Measurements from ENCODE around the gene SLCO1C1.

The SLCO1C1 gene

DNA sequence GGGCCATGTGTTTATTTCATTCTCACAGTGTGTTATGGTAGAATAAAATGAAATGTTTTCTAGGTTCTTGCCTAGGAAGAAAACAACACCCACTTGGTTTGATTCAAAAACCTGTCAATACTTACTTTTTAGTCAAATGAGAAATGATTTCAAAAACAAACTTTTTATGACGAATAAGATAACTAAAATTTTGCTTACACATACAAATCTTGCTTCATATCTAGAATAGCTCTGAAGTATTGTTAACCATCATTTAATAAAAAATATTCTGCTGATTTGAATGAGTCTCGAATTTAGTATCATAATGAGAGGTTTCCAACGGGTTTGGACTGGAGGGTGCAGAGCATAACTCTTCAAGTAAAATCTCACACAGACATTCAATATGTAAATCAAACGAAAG is 23.2 kb downstream of the SLCO1C1 start:
- H3K4me3 ChIP-seq (ENCODE audit: control insufficient read depth, low read depth, low read length), result no peak overlapping the region
- no peak for DNase-seq (ENCODE audit: low read depth)
- TF ChIP-seq, protein P1, sequence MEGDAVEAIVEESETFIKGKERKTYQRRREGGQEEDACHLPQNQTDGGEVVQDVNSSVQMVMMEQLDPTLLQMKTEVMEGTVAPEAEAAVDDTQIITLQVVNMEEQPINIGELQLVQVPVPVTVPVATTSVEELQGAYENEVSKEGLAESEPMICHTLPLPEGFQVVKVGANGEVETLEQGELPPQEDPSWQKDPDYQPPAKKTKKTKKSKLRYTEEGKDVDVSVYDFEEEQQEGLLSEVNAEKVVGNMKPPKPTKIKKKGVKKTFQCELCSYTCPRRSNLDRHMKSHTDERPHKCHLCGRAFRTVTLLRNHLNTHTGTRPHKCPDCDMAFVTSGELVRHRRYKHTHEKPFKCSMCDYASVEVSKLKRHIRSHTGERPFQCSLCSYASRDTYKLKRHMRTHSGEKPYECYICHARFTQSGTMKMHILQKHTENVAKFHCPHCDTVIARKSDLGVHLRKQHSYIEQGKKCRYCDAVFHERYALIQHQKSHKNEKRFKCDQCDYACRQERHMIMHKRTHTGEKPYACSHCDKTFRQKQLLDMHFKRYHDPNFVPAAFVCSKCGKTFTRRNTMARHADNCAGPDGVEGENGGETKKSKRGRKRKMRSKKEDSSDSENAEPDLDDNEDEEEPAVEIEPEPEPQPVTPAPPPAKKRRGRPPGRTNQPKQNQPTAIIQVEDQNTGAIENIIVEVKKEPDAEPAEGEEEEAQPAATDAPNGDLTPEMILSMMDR (IDR thresholded peaks at IDR 0.05; ENCODE audit: control insufficient read depth, insufficient read depth, low read depth, low read length, missing control alignments), result no peak

DNA sequence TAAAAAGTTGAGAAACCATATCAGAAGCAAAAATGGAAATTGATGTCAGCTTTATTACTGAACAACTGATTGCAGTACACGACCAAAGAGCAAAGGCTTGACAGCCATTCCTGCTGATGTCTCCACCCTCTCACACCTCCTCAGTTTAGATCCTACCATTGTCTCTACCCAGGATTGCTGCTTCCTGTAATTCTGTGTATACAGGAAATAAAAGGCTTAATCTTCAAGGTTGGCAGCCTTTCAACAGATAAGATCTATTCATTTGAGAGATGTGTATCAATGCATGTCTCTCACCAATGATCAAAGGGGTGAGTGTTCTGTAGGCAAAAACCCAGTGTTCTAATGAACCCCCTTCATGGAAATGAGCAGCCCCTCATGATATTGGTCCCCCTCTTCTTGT is 27.0 kb downstream of the SLCO1C1 start:
- TF ChIP-seq, protein P1 (IDR thresholded peaks at IDR 0.05; ENCODE audit: control insufficient read depth, insufficient read depth, low read depth, low read length, missing control alignments), result no peak
- no peak for DNase-seq (ENCODE audit: low read depth)
- no peak overlapping the region for H3K4me3 ChIP-seq (ENCODE audit: control insufficient read depth, low read depth, low read length)

DNA sequence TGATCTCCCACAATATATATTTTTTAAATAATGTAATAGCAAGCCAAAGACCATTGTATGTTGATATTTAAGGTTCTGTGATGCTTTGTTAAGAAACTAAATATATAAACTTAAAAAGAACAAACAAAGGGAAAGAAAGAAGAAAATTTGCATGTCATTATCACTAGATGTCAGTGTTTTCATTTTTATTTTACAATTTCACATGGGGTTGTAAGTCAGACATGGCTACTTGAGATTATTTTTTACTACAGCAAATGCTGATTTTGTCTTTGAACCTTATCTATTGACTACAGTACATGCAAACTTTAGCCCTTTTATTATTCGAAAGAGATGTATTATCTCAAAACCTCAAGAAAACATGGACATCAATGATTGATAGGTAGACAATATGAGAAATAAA is 36.1 kb downstream of the SLCO1C1 start:
- DNase-seq (ENCODE audit: low read depth), result no peak
- H3K4me3 ChIP-seq (ENCODE audit: control insufficient read depth, low read depth, low read length), result no peak overlapping the region
- TF ChIP-seq, protein P1 (IDR thresholded peaks at IDR 0.05; ENCODE audit: control insufficient read depth, insufficient read depth, low read depth, low read length, missing control alignments), result no peak

DNA sequence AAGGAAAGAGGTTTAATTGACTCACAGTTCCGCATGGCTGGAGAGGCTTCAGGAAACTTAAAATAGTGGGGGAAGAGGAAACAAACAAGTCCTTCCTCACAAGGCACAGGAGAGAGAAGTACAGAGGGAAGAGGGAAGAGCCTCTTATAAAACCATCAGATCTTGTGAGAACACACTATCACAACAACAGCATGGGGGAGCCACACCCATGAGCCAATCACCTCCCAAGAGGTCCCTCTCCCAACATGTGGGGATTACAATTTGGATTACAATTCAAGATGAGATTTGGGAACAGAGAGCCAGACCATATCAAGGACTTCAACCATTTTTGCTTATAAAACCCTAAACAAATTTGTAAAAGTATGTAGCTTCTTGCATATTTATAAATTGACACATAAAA is 45.8 kb downstream of the SLCO1C1 start:
- H3K4me3 ChIP-seq (ENCODE audit: control insufficient read depth, low read depth, low read length), result no peak overlapping the region

DNA sequence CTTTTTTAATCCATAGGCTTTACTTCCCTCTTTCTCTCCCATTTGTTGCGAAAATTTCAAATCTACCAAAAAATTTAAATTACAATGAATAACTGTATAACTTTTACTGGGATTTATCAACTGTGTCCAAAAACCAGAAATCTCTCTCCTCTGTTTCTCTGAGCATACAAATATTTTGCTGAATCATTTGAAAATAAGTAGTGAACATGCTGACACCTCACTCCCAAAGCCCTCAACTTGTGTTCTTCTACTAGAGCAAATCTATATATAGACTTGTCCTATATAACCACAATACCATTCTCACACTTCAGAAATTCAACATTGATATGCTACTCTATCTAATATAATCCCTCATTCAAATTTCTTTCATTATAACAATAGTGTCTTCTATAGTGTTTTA is 53.1 kb downstream of the SLCO1C1 start:
- DNase-seq (ENCODE audit: low read depth), result no peak
- H3K4me3 ChIP-seq (ENCODE audit: control insufficient read depth, low read depth, low read length), result no peak overlapping the region
- TF ChIP-seq, protein P1 (IDR thresholded peaks at IDR 0.05; ENCODE audit: control insufficient read depth, insufficient read depth, low read depth, low read length, missing control alignments), result no peak

More for the DNA sequence above, 45.8 kb downstream of the SLCO1C1 start:
- DNase-seq (ENCODE audit: low read depth), result no peak
- TF ChIP-seq, protein P1 (IDR thresholded peaks at IDR 0.05; ENCODE audit: control insufficient read depth, insufficient read depth, low read depth, low read length, missing control alignments), result no peak

DNA sequence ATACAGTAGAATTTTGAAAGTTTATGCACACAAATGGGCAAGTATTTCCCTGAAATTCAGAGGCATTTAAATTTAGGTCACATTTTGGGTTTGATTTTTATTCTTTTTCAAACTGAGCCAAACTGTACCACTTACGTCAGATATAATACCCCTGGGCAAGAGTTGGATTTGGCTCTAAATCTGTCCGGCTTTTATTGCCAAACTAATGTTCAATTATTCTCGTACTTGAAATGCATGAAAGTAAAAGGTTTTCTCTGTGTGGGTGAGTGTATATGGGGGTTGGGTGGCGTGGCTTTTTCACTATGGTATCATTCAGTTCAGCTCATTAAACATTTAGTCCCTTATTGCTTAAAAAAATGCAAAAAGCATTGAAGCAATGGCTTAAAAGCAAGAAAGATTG is 55.9 kb downstream of the SLCO1C1 start:
- no peak for DNase-seq (ENCODE audit: low read depth)
- TF ChIP-seq, protein P1 (IDR thresholded peaks at IDR 0.05; ENCODE audit: control insufficient read depth, insufficient read depth, low read depth, low read length, missing control alignments), result no peak

DNA sequence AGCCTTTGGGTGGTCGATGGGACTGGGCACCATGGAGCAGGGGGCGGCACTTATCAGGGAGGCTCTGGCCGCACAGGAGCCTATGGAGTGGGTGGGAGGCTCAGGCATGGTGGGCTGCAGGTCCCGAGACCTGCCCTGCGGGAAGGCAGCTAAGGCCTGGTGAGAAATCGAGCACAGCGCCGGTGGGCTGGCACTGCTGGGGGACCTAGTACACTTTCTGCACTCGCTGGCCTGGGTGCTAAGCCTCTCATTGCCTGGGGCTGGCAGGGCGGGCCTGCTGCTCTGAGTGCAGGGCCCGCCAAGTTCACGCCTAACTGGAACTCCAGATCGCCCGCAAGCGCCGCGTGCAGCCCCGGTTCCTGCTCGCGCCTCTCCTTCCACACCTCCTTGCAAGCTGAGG is 82.3 kb downstream of the SLCO1C1 start:
- TF ChIP-seq, protein P1 (IDR thresholded peaks at IDR 0.05; ENCODE audit: control insufficient read depth, insufficient read depth, low read depth, low read length, missing control alignments), result no peak
- no peak for DNase-seq (ENCODE audit: low read depth)
- no peak overlapping the region for H3K4me3 ChIP-seq (ENCODE audit: control insufficient read depth, low read depth, low read length)

More for the DNA sequence above, 55.9 kb downstream of the SLCO1C1 start:
- H3K4me3 ChIP-seq (ENCODE audit: control insufficient read depth, low read depth, low read length), result no peak overlapping the region

Measured in AG09309 (cell line).